Measurements from ENCODE around the gene HTT.

DNA sequence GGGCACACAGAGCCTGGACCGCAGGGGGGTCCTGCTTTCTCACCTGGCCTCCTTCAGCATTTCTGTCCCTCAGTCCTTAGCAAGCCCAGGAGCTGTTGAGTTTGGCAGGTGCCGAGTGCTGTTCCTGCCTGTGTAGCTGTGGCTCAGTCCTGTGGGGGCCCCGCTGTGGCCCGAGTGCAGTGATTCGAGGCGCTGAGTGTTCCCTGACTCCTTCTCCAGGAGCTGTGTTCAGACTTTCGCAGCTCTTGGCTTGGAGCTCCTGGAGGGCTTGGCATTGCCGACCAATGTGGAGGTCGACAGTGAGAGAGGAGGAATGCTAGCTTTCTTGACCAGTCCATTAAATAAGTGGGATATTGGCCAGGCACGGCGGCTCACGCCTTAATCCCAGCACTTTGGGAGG is 124.4 kb downstream of the HTT start:
- TF ChIP-seq YY1 (IDR thresholded peaks at IDR 0.05), result no peak
- TF ChIP-seq, protein P1, sequence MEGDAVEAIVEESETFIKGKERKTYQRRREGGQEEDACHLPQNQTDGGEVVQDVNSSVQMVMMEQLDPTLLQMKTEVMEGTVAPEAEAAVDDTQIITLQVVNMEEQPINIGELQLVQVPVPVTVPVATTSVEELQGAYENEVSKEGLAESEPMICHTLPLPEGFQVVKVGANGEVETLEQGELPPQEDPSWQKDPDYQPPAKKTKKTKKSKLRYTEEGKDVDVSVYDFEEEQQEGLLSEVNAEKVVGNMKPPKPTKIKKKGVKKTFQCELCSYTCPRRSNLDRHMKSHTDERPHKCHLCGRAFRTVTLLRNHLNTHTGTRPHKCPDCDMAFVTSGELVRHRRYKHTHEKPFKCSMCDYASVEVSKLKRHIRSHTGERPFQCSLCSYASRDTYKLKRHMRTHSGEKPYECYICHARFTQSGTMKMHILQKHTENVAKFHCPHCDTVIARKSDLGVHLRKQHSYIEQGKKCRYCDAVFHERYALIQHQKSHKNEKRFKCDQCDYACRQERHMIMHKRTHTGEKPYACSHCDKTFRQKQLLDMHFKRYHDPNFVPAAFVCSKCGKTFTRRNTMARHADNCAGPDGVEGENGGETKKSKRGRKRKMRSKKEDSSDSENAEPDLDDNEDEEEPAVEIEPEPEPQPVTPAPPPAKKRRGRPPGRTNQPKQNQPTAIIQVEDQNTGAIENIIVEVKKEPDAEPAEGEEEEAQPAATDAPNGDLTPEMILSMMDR (IDR thresholded peaks at IDR 0.05; ENCODE audit: low read depth, low read length, missing input control), result no peak
- TF ChIP-seq, protein P2, sequence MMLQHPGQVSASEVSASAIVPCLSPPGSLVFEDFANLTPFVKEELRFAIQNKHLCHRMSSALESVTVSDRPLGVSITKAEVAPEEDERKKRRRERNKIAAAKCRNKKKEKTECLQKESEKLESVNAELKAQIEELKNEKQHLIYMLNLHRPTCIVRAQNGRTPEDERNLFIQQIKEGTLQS (IDR thresholded peaks at IDR 0.05), result no peak
- TF ChIP-seq EGR1 (IDR thresholded peaks at IDR 0.05; ENCODE audit: low read depth in 2 of 2), result no peak
- no peak for TF ChIP-seq RAD21 (IDR thresholded peaks at IDR 0.05)
- TF ChIP-seq JUND (IDR thresholded peaks at IDR 0.05), result no peak
- TF ChIP-seq, protein P3, sequence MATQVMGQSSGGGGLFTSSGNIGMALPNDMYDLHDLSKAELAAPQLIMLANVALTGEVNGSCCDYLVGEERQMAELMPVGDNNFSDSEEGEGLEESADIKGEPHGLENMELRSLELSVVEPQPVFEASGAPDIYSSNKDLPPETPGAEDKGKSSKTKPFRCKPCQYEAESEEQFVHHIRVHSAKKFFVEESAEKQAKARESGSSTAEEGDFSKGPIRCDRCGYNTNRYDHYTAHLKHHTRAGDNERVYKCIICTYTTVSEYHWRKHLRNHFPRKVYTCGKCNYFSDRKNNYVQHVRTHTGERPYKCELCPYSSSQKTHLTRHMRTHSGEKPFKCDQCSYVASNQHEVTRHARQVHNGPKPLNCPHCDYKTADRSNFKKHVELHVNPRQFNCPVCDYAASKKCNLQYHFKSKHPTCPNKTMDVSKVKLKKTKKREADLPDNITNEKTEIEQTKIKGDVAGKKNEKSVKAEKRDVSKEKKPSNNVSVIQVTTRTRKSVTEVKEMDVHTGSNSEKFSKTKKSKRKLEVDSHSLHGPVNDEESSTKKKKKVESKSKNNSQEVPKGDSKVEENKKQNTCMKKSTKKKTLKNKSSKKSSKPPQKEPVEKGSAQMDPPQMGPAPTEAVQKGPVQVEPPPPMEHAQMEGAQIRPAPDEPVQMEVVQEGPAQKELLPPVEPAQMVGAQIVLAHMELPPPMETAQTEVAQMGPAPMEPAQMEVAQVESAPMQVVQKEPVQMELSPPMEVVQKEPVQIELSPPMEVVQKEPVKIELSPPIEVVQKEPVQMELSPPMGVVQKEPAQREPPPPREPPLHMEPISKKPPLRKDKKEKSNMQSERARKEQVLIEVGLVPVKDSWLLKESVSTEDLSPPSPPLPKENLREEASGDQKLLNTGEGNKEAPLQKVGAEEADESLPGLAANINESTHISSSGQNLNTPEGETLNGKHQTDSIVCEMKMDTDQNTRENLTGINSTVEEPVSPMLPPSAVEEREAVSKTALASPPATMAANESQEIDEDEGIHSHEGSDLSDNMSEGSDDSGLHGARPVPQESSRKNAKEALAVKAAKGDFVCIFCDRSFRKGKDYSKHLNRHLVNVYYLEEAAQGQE (IDR thresholded peaks at IDR 0.05), result no peak
